GM23338 (cell line): Measurements from ENCODE around the gene AIRE. TPM values are rescaled to one million over a fixed set of nuclear protein-coding genes. Genes with fewer than 3 reads are reported as not detected.

Source experiments
- ATAC-seq: fragments of 200-7000 bp; cut with Tn5 transposase; 3 replicates; pipeline ENCODE4 v1.9.1; 2020
- DNase-seq: peaks from one replicate; pipeline ENCODE4 v3.0.0-alpha.2; 2015; ENCODE audit warnings: low spot score
- H2AFZ ChIP-seq: fragments of 200-600 bp; sonication (generic); 2 replicates; pipeline ENCODE4 v1.8.0; 2016; ENCODE audit warnings: antibody characterized with exemption, mild to moderate bottlenecking, moderate library complexity
- H3F3A ChIP-seq: fragments of 200-600 bp; sonication (generic); replicated peaks from 2 replicates; pipeline ENCODE4 v1.8.0; 2017; ENCODE audit warnings: antibody characterized with exemption, mixed run types, low read depth
- H3K27ac ChIP-seq: fragments of 200-600 bp; sonication (generic); 2 replicates; pipeline ENCODE4 v1.6.1; 2016; ENCODE audit warnings: low read depth
- H3K27me3 ChIP-seq: fragments of 200-600 bp; sonication (generic); 2 replicates; pipeline ENCODE4 v1.8.0; 2016; ENCODE audit warnings: mild to moderate bottlenecking, mixed run types, moderate library complexity; ENCODE audit not compliant: insufficient read depth
- H3K36me3 ChIP-seq: fragments of 200-600 bp; sonication (generic); 2 replicates; pipeline ENCODE4 v1.8.0; 2016; ENCODE audit warnings: mild to moderate bottlenecking; ENCODE audit not compliant: insufficient read depth
- H3K4me1 ChIP-seq: fragments of 200-600 bp; sonication (generic); 2 replicates; pipeline ENCODE4 v1.8.0; 2016; ENCODE audit warnings: mild to moderate bottlenecking, moderate library complexity; ENCODE audit not compliant: insufficient read depth
- H3K4me2 ChIP-seq: fragments of 200-600 bp; sonication (generic); 2 replicates; pipeline ENCODE4 v1.7.1; 2017; ENCODE audit warnings: mixed run types
- H3K4me3 ChIP-seq: fragments of 200-600 bp; sonication (generic); 2 replicates; pipeline ENCODE4 v1.6.1; 2016; ENCODE audit warnings: mixed run types
- H3K79me2 ChIP-seq: fragments of 200-600 bp; sonication (generic); replicated peaks from 2 replicates; pipeline ENCODE4 v1.8.0; 2017; ENCODE audit warnings: mild to moderate bottlenecking; ENCODE audit not compliant: insufficient read depth
- H3K9me2 ChIP-seq: fragments of 200-600 bp; sonication (generic); 2 replicates; pipeline ENCODE4 v1.8.0; 2017; ENCODE audit not compliant: insufficient read depth
- H4K20me1 ChIP-seq: fragments of 200-600 bp; sonication (generic); replicated peaks from 2 replicates; pipeline ENCODE4 v1.8.0; 2017; ENCODE audit warnings: mild to moderate bottlenecking; ENCODE audit not compliant: insufficient read depth
- H3K27ac Mint-ChIP-seq: 2 replicates; pipeline ENCODE4 v1.8.0; 2020; ENCODE audit warnings: inconsistent platforms, mild to moderate bottlenecking, moderate library complexity, mixed read lengths
- H3K27me3 Mint-ChIP-seq: 3 replicates; pipeline ENCODE4 v1.8.0; 2022; ENCODE audit warnings: low read depth, mild to moderate bottlenecking, moderate library complexity, mixed read lengths, inconsistent platforms; ENCODE audit not compliant: insufficient read depth, poor library complexity
- H3K36me3 Mint-ChIP-seq: 3 replicates; pipeline ENCODE4 v1.8.0; 2021; ENCODE audit warnings: low read depth, mild to moderate bottlenecking, inconsistent platforms, moderate library complexity, mixed read lengths
- H3K4me1 Mint-ChIP-seq: 3 replicates; pipeline ENCODE4 v1.8.0; 2020; ENCODE audit warnings: mild to moderate bottlenecking, inconsistent platforms, mixed read lengths
- H3K4me3 Mint-ChIP-seq: 3 replicates; pipeline ENCODE4 v1.8.0; 2021; ENCODE audit warnings: moderate library complexity, mild to moderate bottlenecking, inconsistent platforms, mixed read lengths
- H3K9me3 Mint-ChIP-seq: 3 replicates; pipeline ENCODE4 v1.8.0; 2020; ENCODE audit warnings: moderate library complexity, mild to moderate bottlenecking, inconsistent platforms, mixed read lengths
- REST ChIP-seq: IDR thresholded peaks from one replicate; pipeline ENCODE4 v1.6.1; 2018; ENCODE audit warnings: antibody characterized with exemption; ENCODE audit not compliant: unreplicated experiment
- polyA plus RNA-seq: library from polyadenylated mRNA; unstranded; fragments of >200 nt; fragmentation: Nextera tagmentation; extraction: Ambion mirVana; gene quantifications from 2 replicates; pipeline ENCODE4 v1.2.1, GENCODE V29; 2016
- total RNA-seq: library from RNA; depleted of rRNA; stranded (reverse); fragments of >200 nt; shearing (Covaris generic); gene quantifications from 2 replicates; pipeline ENCODE4 v1.2.3, GENCODE V29; 2014
- TF ChIP-seq, protein P1 (sequence below): fragments of 250-450 bp; sonication (Bioruptor Pico); IDR thresholded peaks from 2 replicates; pipeline ENCODE4 v1.5.0; 2020; ENCODE audit warnings: mild to moderate bottlenecking, moderate library complexity
- TF ChIP-seq, protein P2 (sequence below), 2 experiments: fragments of 200-600 bp in 1 of 2; sonication (generic) in 1 of 2; conservative IDR thresholded peaks; 2 replicates each; pipeline versions ENCODE4 v1.5.1 to v1.6.1; 2016 to 2017; ENCODE audit warnings: antibody characterized with exemption in 2 of 2, low read depth in 2 of 2, mild to moderate bottlenecking in 2 of 2, moderate library complexity in 1 of 2

AIRE gene
- total and polyA plus RNA-seq, 2 experiments from 2014 or later: 0.10 TPM; not detected in 1

DNA sequence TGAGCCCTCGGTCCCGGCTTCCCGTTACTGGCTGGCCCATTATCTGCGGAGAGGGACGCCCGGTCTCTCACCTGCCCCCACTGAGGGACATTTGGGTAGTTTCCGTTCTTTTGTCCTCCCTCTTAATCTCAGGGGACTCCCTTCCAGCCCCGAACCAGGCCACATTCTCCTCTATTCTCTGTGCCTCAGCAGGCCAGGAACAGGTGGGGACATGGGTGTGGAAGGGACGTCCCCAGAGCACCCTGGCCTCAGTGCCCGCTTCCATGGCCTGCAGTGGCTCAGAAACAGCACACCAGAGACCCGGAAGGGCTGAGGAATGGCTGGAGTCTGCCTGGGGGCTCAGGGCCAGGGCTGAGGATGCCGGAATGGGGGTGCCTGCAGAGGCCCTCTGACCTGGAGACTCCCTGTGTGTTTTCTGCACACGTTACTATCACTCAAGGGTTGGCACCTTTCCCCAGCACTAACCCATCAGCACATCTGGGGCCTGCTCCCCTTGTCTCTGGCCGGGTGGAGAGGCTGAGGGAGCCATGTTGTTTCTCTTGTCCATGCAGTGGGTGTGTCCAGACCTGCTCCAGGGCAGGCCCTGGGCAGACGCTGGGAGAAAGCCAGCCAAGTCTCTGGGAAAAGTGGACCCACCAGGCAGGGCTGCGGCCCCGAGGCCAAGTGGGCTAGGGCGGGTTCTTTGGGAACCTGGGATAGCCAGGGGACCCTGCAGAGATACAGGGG lies 14.0 kb upstream of the AIRE start:
- peak overlapping the region; percentile 47; the same call in 1 of the 2 replicates for H2AFZ ChIP-seq
- TF ChIP-seq, protein P1, sequence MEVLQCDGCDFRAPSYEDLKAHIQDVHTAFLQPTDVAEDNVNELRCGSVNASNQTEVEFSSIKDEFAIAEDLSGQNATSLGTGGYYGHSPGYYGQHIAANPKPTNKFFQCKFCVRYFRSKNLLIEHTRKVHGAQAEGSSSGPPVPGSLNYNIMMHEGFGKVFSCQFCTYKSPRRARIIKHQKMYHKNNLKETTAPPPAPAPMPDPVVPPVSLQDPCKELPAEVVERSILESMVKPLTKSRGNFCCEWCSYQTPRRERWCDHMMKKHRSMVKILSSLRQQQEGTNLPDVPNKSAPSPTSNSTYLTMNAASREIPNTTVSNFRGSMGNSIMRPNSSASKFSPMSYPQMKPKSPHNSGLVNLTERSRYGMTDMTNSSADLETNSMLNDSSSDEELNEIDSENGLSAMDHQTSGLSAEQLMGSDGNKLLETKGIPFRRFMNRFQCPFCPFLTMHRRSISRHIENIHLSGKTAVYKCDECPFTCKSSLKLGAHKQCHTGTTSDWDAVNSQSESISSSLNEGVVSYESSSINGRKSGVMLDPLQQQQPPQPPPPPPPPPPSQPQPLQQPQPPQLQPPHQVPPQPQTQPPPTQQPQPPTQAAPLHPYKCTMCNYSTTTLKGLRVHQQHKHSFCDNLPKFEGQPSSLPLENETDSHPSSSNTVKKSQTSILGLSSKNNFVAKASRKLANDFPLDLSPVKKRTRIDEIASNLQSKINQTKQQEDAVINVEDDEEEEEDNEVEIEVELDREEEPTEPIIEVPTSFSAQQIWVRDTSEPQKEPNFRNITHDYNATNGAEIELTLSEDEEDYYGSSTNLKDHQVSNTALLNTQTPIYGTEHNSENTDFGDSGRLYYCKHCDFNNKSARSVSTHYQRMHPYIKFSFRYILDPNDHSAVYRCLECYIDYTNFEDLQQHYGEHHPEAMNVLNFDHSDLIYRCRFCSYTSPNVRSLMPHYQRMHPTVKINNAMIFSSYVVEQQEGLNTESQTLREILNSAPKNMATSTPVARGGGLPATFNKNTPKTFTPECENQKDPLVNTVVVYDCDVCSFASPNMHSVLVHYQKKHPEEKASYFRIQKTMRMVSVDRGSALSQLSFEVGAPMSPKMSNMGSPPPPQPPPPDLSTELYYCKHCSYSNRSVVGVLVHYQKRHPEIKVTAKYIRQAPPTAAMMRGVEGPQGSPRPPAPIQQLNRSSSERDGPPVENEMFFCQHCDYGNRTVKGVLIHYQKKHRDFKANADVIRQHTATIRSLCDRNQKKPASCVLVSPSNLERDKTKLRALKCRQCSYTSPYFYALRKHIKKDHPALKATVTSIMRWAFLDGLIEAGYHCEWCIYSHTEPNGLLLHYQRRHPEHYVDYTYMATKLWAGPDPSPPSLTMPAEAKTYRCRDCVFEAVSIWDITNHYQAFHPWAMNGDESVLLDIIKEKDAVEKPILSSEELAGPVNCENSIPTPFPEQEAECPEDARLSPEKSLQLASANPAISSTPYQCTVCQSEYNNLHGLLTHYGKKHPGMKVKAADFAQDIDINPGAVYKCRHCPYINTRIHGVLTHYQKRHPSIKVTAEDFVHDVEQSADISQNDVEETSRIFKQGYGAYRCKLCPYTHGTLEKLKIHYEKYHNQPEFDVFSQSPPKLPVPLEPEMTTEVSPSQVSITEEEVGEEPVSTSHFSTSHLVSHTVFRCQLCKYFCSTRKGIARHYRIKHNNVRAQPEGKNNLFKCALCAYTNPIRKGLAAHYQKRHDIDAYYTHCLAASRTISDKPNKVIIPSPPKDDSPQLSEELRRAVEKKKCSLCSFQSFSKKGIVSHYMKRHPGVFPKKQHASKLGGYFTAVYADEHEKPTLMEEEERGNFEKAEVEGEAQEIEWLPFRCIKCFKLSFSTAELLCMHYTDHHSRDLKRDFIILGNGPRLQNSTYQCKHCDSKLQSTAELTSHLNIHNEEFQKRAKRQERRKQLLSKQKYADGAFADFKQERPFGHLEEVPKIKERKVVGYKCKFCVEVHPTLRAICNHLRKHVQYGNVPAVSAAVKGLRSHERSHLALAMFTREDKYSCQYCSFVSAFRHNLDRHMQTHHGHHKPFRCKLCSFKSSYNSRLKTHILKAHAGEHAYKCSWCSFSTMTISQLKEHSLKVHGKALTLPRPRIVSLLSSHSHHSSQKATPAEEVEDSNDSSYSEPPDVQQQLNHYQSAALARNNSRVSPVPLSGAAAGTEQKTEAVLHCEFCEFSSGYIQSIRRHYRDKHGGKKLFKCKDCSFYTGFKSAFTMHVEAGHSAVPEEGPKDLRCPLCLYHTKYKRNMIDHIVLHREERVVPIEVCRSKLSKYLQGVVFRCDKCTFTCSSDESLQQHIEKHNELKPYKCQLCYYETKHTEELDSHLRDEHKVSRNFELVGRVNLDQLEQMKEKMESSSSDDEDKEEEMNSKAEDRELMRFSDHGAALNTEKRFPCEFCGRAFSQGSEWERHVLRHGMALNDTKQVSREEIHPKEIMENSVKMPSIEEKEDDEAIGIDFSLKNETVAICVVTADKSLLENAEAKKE: no peak
- TF ChIP-seq REST: no peak
- TF ChIP-seq, protein P2, sequence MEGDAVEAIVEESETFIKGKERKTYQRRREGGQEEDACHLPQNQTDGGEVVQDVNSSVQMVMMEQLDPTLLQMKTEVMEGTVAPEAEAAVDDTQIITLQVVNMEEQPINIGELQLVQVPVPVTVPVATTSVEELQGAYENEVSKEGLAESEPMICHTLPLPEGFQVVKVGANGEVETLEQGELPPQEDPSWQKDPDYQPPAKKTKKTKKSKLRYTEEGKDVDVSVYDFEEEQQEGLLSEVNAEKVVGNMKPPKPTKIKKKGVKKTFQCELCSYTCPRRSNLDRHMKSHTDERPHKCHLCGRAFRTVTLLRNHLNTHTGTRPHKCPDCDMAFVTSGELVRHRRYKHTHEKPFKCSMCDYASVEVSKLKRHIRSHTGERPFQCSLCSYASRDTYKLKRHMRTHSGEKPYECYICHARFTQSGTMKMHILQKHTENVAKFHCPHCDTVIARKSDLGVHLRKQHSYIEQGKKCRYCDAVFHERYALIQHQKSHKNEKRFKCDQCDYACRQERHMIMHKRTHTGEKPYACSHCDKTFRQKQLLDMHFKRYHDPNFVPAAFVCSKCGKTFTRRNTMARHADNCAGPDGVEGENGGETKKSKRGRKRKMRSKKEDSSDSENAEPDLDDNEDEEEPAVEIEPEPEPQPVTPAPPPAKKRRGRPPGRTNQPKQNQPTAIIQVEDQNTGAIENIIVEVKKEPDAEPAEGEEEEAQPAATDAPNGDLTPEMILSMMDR (conservative IDR thresholded peaks at IDR 0.05; ENCODE audit: low read depth in 2 of 2): no peak

More for the DNA sequence above, 14.0 kb upstream of the AIRE start:
- Histone ChIP-seq H3K9me2 (no peaks in the 10 kb centered on the region), H3F3A (no peaks in the 10 kb centered on the region), H3K4me2 (no peak overlapping the region), H3K4me3 (no peak overlapping the region), H4K20me1 (no peaks in the 10 kb centered on the region), H3K36me3 (no peaks in the 10 kb centered on the region), H3K4me1 (no peaks in the 10 kb centered on the region), H3K27me3 (no peaks in the 10 kb centered on the region), H3K79me2 (no peaks in the 10 kb centered on the region), H3K27ac (no peak overlapping the region)
- Mint-ChIP-seq H3K4me3 (no peak overlapping the region), H3K36me3 (no peaks in the 10 kb centered on the region), H3K27me3 (peaks cover 3% of the 10 kb centered on the region), H3K4me1 (no peaks in the 10 kb centered on the region), H3K27ac (no peak overlapping the region), H3K9me3 (no peaks in the 10 kb centered on the region)
- no peak for DNase-seq
- no peak for ATAC-seq
